A549 (cell line): ENCODE results near the gene UBA3. TPM values are rescaled to one million over a fixed set of nuclear protein-coding genes. Genes with fewer than 3 reads are reported as not detected.

Experiments
- ATAC-seq, 2 experiments: fragments of 200-7000 bp in 1 of 2; fragments of >200 bp in 1 of 2; cut with Nextera tagmentation in 1 of 2; cut with Tn5 transposase in 1 of 2; 3 replicates each; pipeline versions ENCODE4 v1.8.0 to v1.9.1; 2018 to 2020; ENCODE audit warnings: mild to moderate bottlenecking in 1 of 2, moderate library complexity in 1 of 2
- CTCF ChIA-PET: fragments of 300-600 bp; sonication (Branson Sonifier 250); formaldehyde crosslinking; extraction: SDS; loops from one replicate; lab custom pipeline; 2021; ENCODE audit warnings: antibody characterized with exemption, inconsistent platforms; lab: Yijun Ruan, JAX
- POLR2A ChIA-PET: fragments of 350-600 bp; formaldehyde crosslinking; extraction: SDS; loops from one replicate; lab custom pipeline; 2021; ENCODE audit warnings: antibody characterized with exemption, inconsistent platforms; lab: Yijun Ruan, JAX
- DNase-seq, 2 experiments: peaks; one replicate each; pipeline versions ENCODE4 v3.0.0 to v3.0.0-alpha.2; 2011 to 2016; ENCODE audit warnings: low read depth in 1 of 2, low spot score in 1 of 2
- FAIRE-seq: peaks from 2 replicates; lab custom pipeline; 2011; peaks lifted over from hg19 to GRCh38; lab: Jason Lieb, UNC
- H3K27ac ChIP-seq, 2 experiments: fragments of >200 bp; sonication (Bioruptor Twin); formaldehyde crosslinking; 3 replicates each; pipeline ENCODE4 v1.5.1; 2016 to 2017
- H3K4me1 ChIP-seq: fragments of >200 bp; sonication (Bioruptor Twin); formaldehyde crosslinking; 3 replicates; pipeline ENCODE4 v1.6.1; 2016
- H3K4me2 ChIP-seq: fragments of >200 bp; sonication (Bioruptor Twin); formaldehyde crosslinking; 3 replicates; pipeline ENCODE4 v1.6.1; 2016
- H3K4me3 ChIP-seq: fragments of >200 bp; sonication (Bioruptor Twin); formaldehyde crosslinking; 3 replicates; pipeline ENCODE4 v1.5.1; 2016
- H3K9me3 ChIP-seq: fragments of >200 bp; sonication (Bioruptor Twin); formaldehyde crosslinking; 3 replicates; pipeline ENCODE4 v1.6.1; 2016
- BHLHE40 ChIP-seq: IDR thresholded peaks from 2 replicates; pipeline ENCODE4 v1.6.1; 2012; ENCODE audit warnings: low read depth, low read length, inconsistent platforms
- CBX2 ChIP-seq: fragments of 200-600 bp; sonication (generic); IDR thresholded peaks from 2 replicates; pipeline ENCODE4 v1.6.1; 2016; ENCODE audit warnings: low read depth, mild to moderate bottlenecking, borderline replicate concordance
- CEBPB ChIP-seq, 2 experiments: fragments of >200 bp in 1 of 2; sonication (Bioruptor Twin) in 1 of 2; formaldehyde crosslinking in 1 of 2; IDR thresholded peaks; 2 replicates each; pipeline ENCODE4 v1.6.1; 2012 to 2016
- CHD2 ChIP-seq: fragments of 150-350 bp; IDR thresholded peaks from 2 replicates; pipeline ENCODE4 v1.6.1; 2014; ENCODE audit warnings: low read length; ENCODE audit not compliant: partially characterized antibody
- EHF ChIP-seq: fragments of 250-450 bp; sonication (Bioruptor Pico); IDR thresholded peaks from 2 replicates; pipeline ENCODE4 v1.5.0; 2020; ENCODE audit warnings: mild to moderate bottlenecking
- EHMT2 ChIP-seq: fragments of 200-600 bp; sonication (generic); IDR thresholded peaks from 2 replicates; pipeline ENCODE4 v1.6.1; 2016; ENCODE audit warnings: antibody characterized with exemption, low read depth, mild to moderate bottlenecking, moderate library complexity
- EP300 ChIP-seq, 2 experiments: fragments of >200 bp; sonication (Bioruptor Twin); formaldehyde crosslinking; IDR thresholded peaks; 2 replicates in 1 of 2; 3 replicates in 1 of 2; pipeline ENCODE4 v1.6.1; 2016 to 2017
- FOSB ChIP-seq: fragments of 250-450 bp; sonication (Bioruptor Pico); IDR thresholded peaks from 2 replicates; pipeline ENCODE4 v1.5.0; 2020; ENCODE audit warnings: mild to moderate bottlenecking, moderate library complexity
- FOSL2 ChIP-seq, 2 experiments: fragments of 450-650 bp in 1 of 2; fragments of >200 bp in 1 of 2; sonication (Bioruptor Twin) in 1 of 2; formaldehyde crosslinking; IDR thresholded peaks; 2 replicates each; pipeline versions ENCODE4 v1.5.0 to v1.6.1; 2016 to 2020; ENCODE audit warnings: mild to moderate bottlenecking in 1 of 2, moderate library complexity in 1 of 2
- FOXS1 ChIP-seq: fragments of 250-450 bp; sonication (Bioruptor Pico); IDR thresholded peaks from 2 replicates; pipeline ENCODE4 v1.5.0; 2020; ENCODE audit warnings: mild to moderate bottlenecking, moderate library complexity
- HDAC2 ChIP-seq: fragments of 200-600 bp; sonication (generic); IDR thresholded peaks from 2 replicates; pipeline ENCODE4 v1.6.1; 2016
- HEYL ChIP-seq: fragments of 250-450 bp; sonication (Bioruptor Pico); IDR thresholded peaks from 2 replicates; pipeline ENCODE4 v1.8.0; 2021; ENCODE audit warnings: mild to moderate bottlenecking, moderate library complexity
- HOXA7 ChIP-seq: fragments of 250-450 bp; sonication (Bioruptor Pico); IDR thresholded peaks from 2 replicates; pipeline ENCODE4 v1.5.0; 2020; ENCODE audit warnings: mild to moderate bottlenecking, moderate library complexity
- HOXB5 ChIP-seq: fragments of 250-450 bp; sonication (Bioruptor Pico); IDR thresholded peaks from 2 replicates; pipeline ENCODE4 v1.5.0; 2020; ENCODE audit warnings: mild to moderate bottlenecking, moderate library complexity
- JUN ChIP-seq, 2 experiments: fragments of >200 bp; sonication (Bioruptor Twin); formaldehyde crosslinking; IDR thresholded peaks; 2 replicates in 1 of 2; 3 replicates in 1 of 2; pipeline ENCODE4 v1.6.1; 2016 to 2017
- KDM1A ChIP-seq: fragments of 200-600 bp; sonication (generic); IDR thresholded peaks from 2 replicates; pipeline ENCODE4 v1.6.1; 2016; ENCODE audit warnings: low read depth, mild to moderate bottlenecking
- KDM5A ChIP-seq: fragments of 200-600 bp; sonication (generic); IDR thresholded peaks from 2 replicates; pipeline ENCODE4 v1.6.1; 2016; ENCODE audit warnings: antibody characterized with exemption, mild to moderate bottlenecking
- MAZ ChIP-seq: fragments of 150-350 bp; IDR thresholded peaks from 2 replicates; pipeline ENCODE4 v1.6.1; 2014; ENCODE audit warnings: antibody characterized with exemption, low read depth, low read length, borderline replicate concordance
- MYC ChIP-seq: IDR thresholded peaks from 2 replicates; pipeline ENCODE4 v1.6.1; 2012; ENCODE audit warnings: mild to moderate bottlenecking, inconsistent platforms, low read length, improper control_type of control experiment, borderline replicate concordance
- NPAS2 ChIP-seq: fragments of 250-450 bp; sonication (Bioruptor Pico); IDR thresholded peaks from 2 replicates; pipeline ENCODE4 v1.8.0; 2022; ENCODE audit warnings: mild to moderate bottlenecking, moderate library complexity, borderline replicate concordance
- NR3C1 ChIP-seq: fragments of >200 bp; sonication (Bioruptor Twin); formaldehyde crosslinking; IDR thresholded peaks from 3 replicates; pipeline ENCODE4 v1.6.1; 2017
- PHF8 ChIP-seq: fragments of 200-600 bp; sonication (generic); IDR thresholded peaks from 2 replicates; pipeline ENCODE4 v1.6.1; 2016; ENCODE audit warnings: low read depth, mild to moderate bottlenecking, antibody characterized with exemption, moderate library complexity, borderline replicate concordance
- POLR2A ChIP-seq: IDR thresholded peaks from 2 replicates; pipeline ENCODE4 v1.6.1; 2012; ENCODE audit warnings: mild to moderate bottlenecking, low read length
- POLR2AphosphoS2 ChIP-seq: conservative IDR thresholded peaks from 2 replicates; pipeline ENCODE4 v1.6.1; 2012; ENCODE audit warnings: low read length, improper control_type of control experiment, inconsistent platforms
- RAD21 ChIP-seq, 2 experiments: fragments of >200 bp in 1 of 2; sonication (Bioruptor Twin) in 1 of 2; formaldehyde crosslinking in 1 of 2; IDR thresholded peaks in 1 of 2; conservative IDR thresholded peaks in 1 of 2; 2 replicates in 1 of 2; 3 replicates in 1 of 2; pipeline ENCODE4 v1.6.1; 2012 to 2018; ENCODE audit warnings: inconsistent platforms in 1 of 2
- TFCP2L1 ChIP-seq: fragments of 250-450 bp; sonication (Bioruptor Pico); IDR thresholded peaks from 2 replicates; pipeline ENCODE4 v1.5.0; 2021; ENCODE audit warnings: mild to moderate bottlenecking
- TP53 ChIP-seq: fragments of 250-450 bp; sonication (Bioruptor Pico); IDR thresholded peaks from 2 replicates; pipeline ENCODE4 v1.5.0; 2021; ENCODE audit warnings: mild to moderate bottlenecking, moderate library complexity
- ZFP36 ChIP-seq: fragments of 450-650 bp; IDR thresholded peaks from 2 replicates; pipeline ENCODE4 v1.6.1; 2014; ENCODE audit warnings: borderline replicate concordance; ENCODE audit not compliant: partially characterized antibody
- WGBS: methylation state at CpG from one replicate; pipeline ENCODE4 v1.1.6; 2017; ENCODE audit errors: missing lambda C conversion rate; 5-methylcytosine and 5-hydroxymethylcytosine counted together
- polyA plus RNA-seq, 4 experiments: library from polyadenylated mRNA; depleted of rRNA in 3 of 4; stranded (reverse); fragments of >200 nt; fragmentation: RNase III in 1 of 4; extraction: RNeasy Plus Mini Kit Qiagen cat#74134 plus additional on column Dnase treatment in 1 of 4; gene quantifications; 2 replicates in 3 of 4; 3 replicates in 1 of 4; pipeline ENCODE4 v1.2.3, GENCODE V29; 2011 to 2017
- TF ChIP-seq, protein P1 (sequence below): fragments of >200 bp; sonication (Bioruptor Twin); formaldehyde crosslinking; IDR thresholded peaks from 3 replicates; pipeline ENCODE4 v1.5.1; 2016
- TF ChIP-seq, protein P2 (sequence below): fragments of 450-650 bp; IDR thresholded peaks from 2 replicates; pipeline ENCODE4 v1.6.1; 2014; ENCODE audit warnings: antibody characterized with exemption
- TF ChIP-seq, protein P3 (sequence below): fragments of 250-450 bp; sonication (Bioruptor Pico); IDR thresholded peaks from 2 replicates; pipeline ENCODE4 v1.5.0; 2020; ENCODE audit warnings: low read depth, mild to moderate bottlenecking, moderate library complexity
- TF ChIP-seq, protein P4 (sequence below): fragments of 250-450 bp; sonication (Bioruptor Pico); IDR thresholded peaks from 2 replicates; pipeline ENCODE4 v1.5.0; 2021; ENCODE audit warnings: mild to moderate bottlenecking, moderate library complexity, borderline replicate concordance
- TF ChIP-seq, protein P5 (sequence below): IDR thresholded peaks from 2 replicates; pipeline ENCODE4 v1.6.1; 2012
- TF ChIP-seq, protein P6 (sequence below): IDR thresholded peaks from 2 replicates; pipeline ENCODE4 v1.6.1; 2012; ENCODE audit warnings: low read depth, borderline replicate concordance

The UBA3 gene
- polyA plus RNA-seq, 2 of the 4 experiments (the other 2 are of a cell fraction), result 50.0 to 62.7 TPM

DNA sequence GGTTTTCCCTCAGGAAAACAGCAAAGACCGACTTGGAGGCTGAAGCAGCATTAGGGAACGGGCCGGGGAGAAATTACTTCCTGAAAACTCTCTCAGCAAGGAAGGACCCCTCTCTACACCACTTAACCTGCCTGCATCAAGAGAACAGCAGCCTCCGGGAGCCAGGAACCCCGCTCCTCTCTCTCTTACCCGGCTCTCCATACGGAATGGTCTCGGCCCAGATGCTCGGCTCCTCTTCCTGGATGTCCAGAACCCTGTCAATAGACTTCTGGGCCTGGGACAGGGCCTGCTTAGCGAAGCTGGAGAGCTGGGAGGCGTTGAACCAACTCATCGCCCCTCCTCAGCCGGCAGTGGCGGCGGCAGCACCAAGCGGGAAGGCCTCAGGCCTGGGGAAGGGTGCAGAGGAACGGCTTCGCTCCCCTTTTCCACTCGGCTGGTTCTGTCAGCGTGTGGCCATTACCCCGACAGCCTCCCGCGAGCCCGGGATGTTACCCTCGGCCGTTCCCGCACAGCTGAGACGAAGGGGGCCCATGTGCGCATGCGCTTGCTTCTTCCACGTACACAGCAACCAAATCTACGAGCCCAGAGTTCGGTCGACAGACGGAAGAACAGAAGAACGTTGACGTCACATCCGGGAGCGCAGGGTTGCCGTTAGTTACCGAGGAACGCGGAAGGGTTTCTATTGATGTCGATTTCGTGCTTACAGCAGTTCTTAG lies 28.3 kb downstream of the UBA3 start, which contains the start of gene TMF1:
TMF1 (minus strand) TSS at position 578 of the 716 bp plus-strand sequence; CDS start at position 331, 247 bp downstream.
- POLR2A ChIA-PET, result interaction anchor here (0.7 to 2.0 kb wide), 6 partner anchors 12 to 38 kb away, joined by 3 to 11 read pairs (median 4); partner anchors contain the start of genes ARL6IP5 and EOGT
- no peaks in the 10 kb centered on the region for H3K9me3 ChIP-seq
- FAIRE-seq, result peak; percentile 54
- peak within 1 kb of the TSS; percentile 81 for H3K4me3 ChIP-seq
- 0% methylated on average over 16 of the region's 45 CpGs for WGBS
- peak; percentile 84 to 98 for DNase-seq
- H3K4me2 ChIP-seq, result peak within 1 kb of the TSS; percentile 75
- peak; percentile 97 to 99 for ATAC-seq
- CTCF ChIA-PET, result interaction anchor here (1.1 kb wide), 1 partner anchor 38 kb away, joined by 3 read pairs; the partner anchor contains the start of gene EOGT
- peak within 1 kb of the TSS; percentile 81 to 89 for H3K27ac ChIP-seq
- H3K4me1 ChIP-seq, result peaks cover 3% of the 10 kb centered on the region; the same call in 2 of the 3 replicates
- no peak for TF ChIP-seq TFCP2L1 (CRISPR knock-in tag)
- no peak for TF ChIP-seq TP53 (CRISPR knock-in tag)
- no peak for TF ChIP-seq HDAC2
- no peak for TF ChIP-seq CBX2
- no peak for TF ChIP-seq NR3C1
- TF ChIP-seq, protein P1, sequence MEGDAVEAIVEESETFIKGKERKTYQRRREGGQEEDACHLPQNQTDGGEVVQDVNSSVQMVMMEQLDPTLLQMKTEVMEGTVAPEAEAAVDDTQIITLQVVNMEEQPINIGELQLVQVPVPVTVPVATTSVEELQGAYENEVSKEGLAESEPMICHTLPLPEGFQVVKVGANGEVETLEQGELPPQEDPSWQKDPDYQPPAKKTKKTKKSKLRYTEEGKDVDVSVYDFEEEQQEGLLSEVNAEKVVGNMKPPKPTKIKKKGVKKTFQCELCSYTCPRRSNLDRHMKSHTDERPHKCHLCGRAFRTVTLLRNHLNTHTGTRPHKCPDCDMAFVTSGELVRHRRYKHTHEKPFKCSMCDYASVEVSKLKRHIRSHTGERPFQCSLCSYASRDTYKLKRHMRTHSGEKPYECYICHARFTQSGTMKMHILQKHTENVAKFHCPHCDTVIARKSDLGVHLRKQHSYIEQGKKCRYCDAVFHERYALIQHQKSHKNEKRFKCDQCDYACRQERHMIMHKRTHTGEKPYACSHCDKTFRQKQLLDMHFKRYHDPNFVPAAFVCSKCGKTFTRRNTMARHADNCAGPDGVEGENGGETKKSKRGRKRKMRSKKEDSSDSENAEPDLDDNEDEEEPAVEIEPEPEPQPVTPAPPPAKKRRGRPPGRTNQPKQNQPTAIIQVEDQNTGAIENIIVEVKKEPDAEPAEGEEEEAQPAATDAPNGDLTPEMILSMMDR, result no peak
- TF ChIP-seq, protein P2, sequence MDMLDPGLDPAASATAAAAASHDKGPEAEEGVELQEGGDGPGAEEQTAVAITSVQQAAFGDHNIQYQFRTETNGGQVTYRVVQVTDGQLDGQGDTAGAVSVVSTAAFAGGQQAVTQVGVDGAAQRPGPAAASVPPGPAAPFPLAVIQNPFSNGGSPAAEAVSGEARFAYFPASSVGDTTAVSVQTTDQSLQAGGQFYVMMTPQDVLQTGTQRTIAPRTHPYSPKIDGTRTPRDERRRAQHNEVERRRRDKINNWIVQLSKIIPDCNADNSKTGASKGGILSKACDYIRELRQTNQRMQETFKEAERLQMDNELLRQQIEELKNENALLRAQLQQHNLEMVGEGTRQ, result no peak
- TF ChIP-seq FOXS1 (CRISPR knock-in tag), result no peak
- TF ChIP-seq MAZ, result no peak
- TF ChIP-seq JUN (IDR thresholded peaks at IDR 0.05), result peak in 1 of 2 experiments; percentile 43; a peak in 1 of 5 replicates
- TF ChIP-seq EHMT2, result no peak
- peak; percentile 62 for TF ChIP-seq POLR2A
- TF ChIP-seq ZFP36, result no peak
- TF ChIP-seq POLR2AphosphoS2, result no peak
- no peak for TF ChIP-seq RAD21 (conservative IDR thresholded peaks at IDR 0.05 in 1 of 2, IDR thresholded peaks at IDR 0.05 in 1 of 2)
- TF ChIP-seq, protein P3, sequence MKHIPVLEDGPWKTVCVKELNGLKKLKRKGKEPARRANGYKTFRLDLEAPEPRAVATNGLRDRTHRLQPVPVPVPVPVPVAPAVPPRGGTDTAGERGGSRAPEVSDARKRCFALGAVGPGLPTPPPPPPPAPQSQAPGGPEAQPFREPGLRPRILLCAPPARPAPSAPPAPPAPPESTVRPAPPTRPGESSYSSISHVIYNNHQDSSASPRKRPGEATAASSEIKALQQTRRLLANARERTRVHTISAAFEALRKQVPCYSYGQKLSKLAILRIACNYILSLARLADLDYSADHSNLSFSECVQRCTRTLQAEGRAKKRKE, result no peak
- TF ChIP-seq, protein P4, sequence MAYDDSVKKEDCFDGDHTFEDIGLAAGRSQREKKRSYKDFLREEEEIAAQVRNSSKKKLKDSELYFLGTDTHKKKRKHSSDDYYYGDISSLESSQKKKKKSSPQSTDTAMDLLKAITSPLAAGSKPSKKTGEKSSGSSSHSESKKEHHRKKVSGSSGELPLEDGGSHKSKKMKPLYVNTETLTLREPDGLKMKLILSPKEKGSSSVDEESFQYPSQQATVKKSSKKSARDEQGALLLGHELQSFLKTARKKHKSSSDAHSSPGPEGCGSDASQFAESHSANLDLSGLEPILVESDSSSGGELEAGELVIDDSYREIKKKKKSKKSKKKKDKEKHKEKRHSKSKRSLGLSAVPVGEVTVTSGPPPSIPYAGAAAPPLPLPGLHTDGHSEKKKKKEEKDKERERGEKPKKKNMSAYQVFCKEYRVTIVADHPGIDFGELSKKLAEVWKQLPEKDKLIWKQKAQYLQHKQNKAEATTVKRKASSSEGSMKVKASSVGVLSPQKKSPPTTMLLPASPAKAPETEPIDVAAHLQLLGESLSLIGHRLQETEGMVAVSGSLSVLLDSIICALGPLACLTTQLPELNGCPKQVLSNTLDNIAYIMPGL (CRISPR knock-in tag), result no peak
- TF ChIP-seq PHF8, result peak; percentile 62; the same call in 1 of the 2 replicates
- no peak for TF ChIP-seq BHLHE40
- TF ChIP-seq CEBPB (IDR thresholded peaks at IDR 0.05), result no peak
- no peak for TF ChIP-seq KDM1A
- no peak for TF ChIP-seq NPAS2
- TF ChIP-seq, protein P5, sequence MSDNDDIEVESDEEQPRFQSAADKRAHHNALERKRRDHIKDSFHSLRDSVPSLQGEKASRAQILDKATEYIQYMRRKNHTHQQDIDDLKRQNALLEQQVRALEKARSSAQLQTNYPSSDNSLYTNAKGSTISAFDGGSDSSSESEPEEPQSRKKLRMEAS, result peak; percentile 55
- no peak for TF ChIP-seq HOXA7 (CRISPR knock-in tag)
- no peak for TF ChIP-seq FOSL2 (IDR thresholded peaks at IDR 0.05)
- no peak for TF ChIP-seq FOSL2 (CRISPR knock-in tag; IDR thresholded peaks at IDR 0.05)
- TF ChIP-seq, protein P6, sequence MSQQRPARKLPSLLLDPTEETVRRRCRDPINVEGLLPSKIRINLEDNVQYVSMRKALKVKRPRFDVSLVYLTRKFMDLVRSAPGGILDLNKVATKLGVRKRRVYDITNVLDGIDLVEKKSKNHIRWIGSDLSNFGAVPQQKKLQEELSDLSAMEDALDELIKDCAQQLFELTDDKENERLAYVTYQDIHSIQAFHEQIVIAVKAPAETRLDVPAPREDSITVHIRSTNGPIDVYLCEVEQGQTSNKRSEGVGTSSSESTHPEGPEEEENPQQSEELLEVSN, result no peak
- no peak for TF ChIP-seq KDM5A
- no peak for TF ChIP-seq HEYL (CRISPR knock-in tag)
- TF ChIP-seq FOSB (CRISPR knock-in tag), result no peak
- no peak for TF ChIP-seq MYC
- no peak for TF ChIP-seq HOXB5 (CRISPR knock-in tag)
- no peak for TF ChIP-seq EP300 (IDR thresholded peaks at IDR 0.05)
- no peak for TF ChIP-seq CHD2
- TF ChIP-seq EHF (CRISPR knock-in tag), result no peak
